Measurements from ENCODE around the gene GABBR2. TPM values are rescaled to one million over a fixed set of nuclear protein-coding genes. Genes with fewer than 3 reads are reported as not detected.

Gene GABBR2
- total RNA-seq, 1 experiment from 2014 or later, result 6.3 TPM

DNA sequence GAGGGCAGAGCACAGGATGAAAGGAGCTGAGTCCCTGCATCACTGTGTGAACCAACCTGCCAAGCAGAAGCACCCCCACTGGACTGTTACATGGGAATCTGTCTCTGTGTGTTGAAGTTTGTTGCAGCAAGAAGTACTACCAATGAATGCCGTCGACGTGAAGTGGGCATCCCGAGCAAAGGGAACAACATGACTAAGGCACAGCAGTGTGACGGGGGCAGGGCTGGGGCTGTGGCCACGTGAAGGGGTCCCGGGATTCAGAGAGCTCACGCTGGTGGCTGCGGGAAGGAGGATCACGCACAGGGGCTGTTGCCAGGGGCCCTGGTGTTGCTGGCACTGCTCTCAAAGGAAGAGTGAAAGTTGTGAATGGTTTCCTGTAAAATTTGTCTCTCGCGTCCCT is 27.5 kb upstream of the GABBR2 start:
- ATAC-seq, result no peak
- in situ Hi-C loops (cut with HindIII; ENCODE audit: low pct_unique_long_range_greater_than_20kb, low sequenced_read_pairs) (no loop called here), intact Hi-C loops (cut with micrococcal nuclease; ENCODE audit: unreplicated experiment) (no loop called here)
- H3K4me1 ChIP-seq (ENCODE audit: control insufficient read depth, insufficient read depth, low read length), result no peaks in the 10 kb centered on the region
- no peak for DNase-seq (ENCODE audit: low read depth, low spot score)
- CTCF ChIA-PET, result no interaction called here
- no peak overlapping the region for H3K27ac ChIP-seq (ENCODE audit: low read length)
- POLR2A ChIA-PET, result no interaction called here
- no peak overlapping the region for H3K4me3 ChIP-seq (ENCODE audit: low read depth in 2 of 2, low read length in 2 of 2)
- TF ChIP-seq, protein P1, sequence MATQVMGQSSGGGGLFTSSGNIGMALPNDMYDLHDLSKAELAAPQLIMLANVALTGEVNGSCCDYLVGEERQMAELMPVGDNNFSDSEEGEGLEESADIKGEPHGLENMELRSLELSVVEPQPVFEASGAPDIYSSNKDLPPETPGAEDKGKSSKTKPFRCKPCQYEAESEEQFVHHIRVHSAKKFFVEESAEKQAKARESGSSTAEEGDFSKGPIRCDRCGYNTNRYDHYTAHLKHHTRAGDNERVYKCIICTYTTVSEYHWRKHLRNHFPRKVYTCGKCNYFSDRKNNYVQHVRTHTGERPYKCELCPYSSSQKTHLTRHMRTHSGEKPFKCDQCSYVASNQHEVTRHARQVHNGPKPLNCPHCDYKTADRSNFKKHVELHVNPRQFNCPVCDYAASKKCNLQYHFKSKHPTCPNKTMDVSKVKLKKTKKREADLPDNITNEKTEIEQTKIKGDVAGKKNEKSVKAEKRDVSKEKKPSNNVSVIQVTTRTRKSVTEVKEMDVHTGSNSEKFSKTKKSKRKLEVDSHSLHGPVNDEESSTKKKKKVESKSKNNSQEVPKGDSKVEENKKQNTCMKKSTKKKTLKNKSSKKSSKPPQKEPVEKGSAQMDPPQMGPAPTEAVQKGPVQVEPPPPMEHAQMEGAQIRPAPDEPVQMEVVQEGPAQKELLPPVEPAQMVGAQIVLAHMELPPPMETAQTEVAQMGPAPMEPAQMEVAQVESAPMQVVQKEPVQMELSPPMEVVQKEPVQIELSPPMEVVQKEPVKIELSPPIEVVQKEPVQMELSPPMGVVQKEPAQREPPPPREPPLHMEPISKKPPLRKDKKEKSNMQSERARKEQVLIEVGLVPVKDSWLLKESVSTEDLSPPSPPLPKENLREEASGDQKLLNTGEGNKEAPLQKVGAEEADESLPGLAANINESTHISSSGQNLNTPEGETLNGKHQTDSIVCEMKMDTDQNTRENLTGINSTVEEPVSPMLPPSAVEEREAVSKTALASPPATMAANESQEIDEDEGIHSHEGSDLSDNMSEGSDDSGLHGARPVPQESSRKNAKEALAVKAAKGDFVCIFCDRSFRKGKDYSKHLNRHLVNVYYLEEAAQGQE (IDR thresholded peaks at IDR 0.05; ENCODE audit: insufficient read depth in 1 of 2, low read depth in 2 of 2, low read length in 1 of 2), result no peak
- H3K9me3 ChIP-seq (ENCODE audit: control insufficient read depth, insufficient read depth, low read depth, low read length), result no peaks in the 10 kb centered on the region
- no peaks in the 10 kb centered on the region for H3K27me3 ChIP-seq (ENCODE audit: control insufficient read depth, insufficient read depth, low read length)
- no TSS peak for BruUV-seq (replicated peaks)
- H3K36me3 ChIP-seq (ENCODE audit: control insufficient read depth, insufficient read depth, low read length), result no peaks in the 10 kb centered on the region

DNA sequence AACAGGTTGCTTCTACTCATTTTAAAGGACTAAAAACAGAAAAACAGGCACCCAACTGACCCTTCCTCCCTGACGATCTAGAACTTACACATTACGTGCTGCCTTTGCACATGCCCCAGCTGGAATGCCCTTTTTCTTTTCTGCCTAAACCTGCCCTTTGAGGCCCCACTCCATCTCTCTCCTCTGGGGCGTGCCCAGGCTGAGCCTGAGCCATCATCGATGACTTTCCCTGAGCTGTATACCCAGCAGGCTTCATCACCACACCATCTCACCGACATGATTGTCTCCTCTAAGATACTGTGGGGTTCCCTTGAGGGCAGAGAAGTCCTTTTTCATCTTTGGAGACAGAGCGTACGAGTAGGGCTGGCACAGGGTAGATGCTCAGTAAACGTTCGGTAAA is 24.1 kb upstream of the GABBR2 start:
- ATAC-seq (no peak), DNase-seq (ENCODE audit: low read depth, low spot score) (no peak)
- ChIA-PET POLR2A (no interaction called here), CTCF (no interaction called here)
- no peaks in the 10 kb centered on the region for H3K9me3 ChIP-seq (ENCODE audit: control insufficient read depth, insufficient read depth, low read depth, low read length)
- H3K4me1 ChIP-seq (ENCODE audit: control insufficient read depth, insufficient read depth, low read length), result no peaks in the 10 kb centered on the region
- BruUV-seq (replicated peaks), result no TSS peak
- H3K27ac ChIP-seq (ENCODE audit: low read length), result no peak overlapping the region
- H3K27me3 ChIP-seq (ENCODE audit: control insufficient read depth, insufficient read depth, low read length), result no peaks in the 10 kb centered on the region
- intact Hi-C loops (cut with micrococcal nuclease; ENCODE audit: unreplicated experiment) (no loop called here), in situ Hi-C loops (cut with HindIII; ENCODE audit: low pct_unique_long_range_greater_than_20kb, low sequenced_read_pairs) (no loop called here)
- H3K36me3 ChIP-seq (ENCODE audit: control insufficient read depth, insufficient read depth, low read length), result no peaks in the 10 kb centered on the region
- no peak for TF ChIP-seq SIN3A (IDR thresholded peaks at IDR 0.05; ENCODE audit: borderline replicate concordance, insufficient read depth, low read depth, low read length)
- H3K4me3 ChIP-seq (ENCODE audit: low read depth in 2 of 2, low read length in 2 of 2), result no peak overlapping the region

DNA sequence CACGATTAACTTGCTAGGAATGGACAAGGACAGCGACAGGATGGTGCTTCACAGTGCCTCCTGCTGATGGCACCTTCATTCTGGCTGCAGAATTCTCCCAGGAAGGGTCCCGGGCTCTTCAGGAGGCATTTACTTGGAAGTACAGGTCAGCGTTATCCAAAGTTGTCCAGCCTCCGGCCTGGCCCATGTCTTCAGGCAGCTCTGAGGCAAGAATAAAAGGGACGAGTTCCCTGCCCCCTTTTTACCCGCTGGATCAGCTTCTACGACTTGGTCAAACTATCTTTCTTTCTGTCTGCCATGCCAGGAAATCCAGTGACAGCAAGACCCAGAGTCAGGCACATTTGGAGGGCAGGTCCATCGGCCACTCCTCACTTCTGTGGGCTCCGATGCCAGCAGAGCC is 23.4 kb upstream of the GABBR2 start:
- Histone ChIP-seq H3K27ac (ENCODE audit: low read length) (no peak overlapping the region), H3K27me3 (ENCODE audit: control insufficient read depth, insufficient read depth, low read length) (no peaks in the 10 kb centered on the region), H3K9me3 (ENCODE audit: control insufficient read depth, insufficient read depth, low read depth, low read length) (no peaks in the 10 kb centered on the region), H3K36me3 (ENCODE audit: control insufficient read depth, insufficient read depth, low read length) (no peaks in the 10 kb centered on the region), H3K4me3 (ENCODE audit: low read depth in 2 of 2, low read length in 2 of 2) (no peak overlapping the region), H3K4me1 (ENCODE audit: control insufficient read depth, insufficient read depth, low read length) (no peaks in the 10 kb centered on the region)
- BruUV-seq (replicated peaks), result no TSS peak
- intact Hi-C loops (cut with micrococcal nuclease; ENCODE audit: unreplicated experiment) (no loop called here), in situ Hi-C loops (cut with HindIII; ENCODE audit: low pct_unique_long_range_greater_than_20kb, low sequenced_read_pairs) (no loop called here)
- CTCF ChIA-PET, result no interaction called here
- DNase-seq (ENCODE audit: low read depth, low spot score) (no peak), ATAC-seq (no peak)
- TF ChIP-seq POLR2AphosphoS5 (IDR thresholded peaks at IDR 0.05; ENCODE audit: low read depth, low read length) (no peak), SIN3A (IDR thresholded peaks at IDR 0.05; ENCODE audit: borderline replicate concordance, insufficient read depth, low read depth, low read length) (no peak), TCF7L2 (IDR thresholded peaks at IDR 0.05; ENCODE audit: low read depth, low read length) (no peak)
- TF ChIP-seq, protein P1 (IDR thresholded peaks at IDR 0.05; ENCODE audit: insufficient read depth in 1 of 2, low read depth in 2 of 2, low read length in 1 of 2), result no peak
- TF ChIP-seq, protein P2, sequence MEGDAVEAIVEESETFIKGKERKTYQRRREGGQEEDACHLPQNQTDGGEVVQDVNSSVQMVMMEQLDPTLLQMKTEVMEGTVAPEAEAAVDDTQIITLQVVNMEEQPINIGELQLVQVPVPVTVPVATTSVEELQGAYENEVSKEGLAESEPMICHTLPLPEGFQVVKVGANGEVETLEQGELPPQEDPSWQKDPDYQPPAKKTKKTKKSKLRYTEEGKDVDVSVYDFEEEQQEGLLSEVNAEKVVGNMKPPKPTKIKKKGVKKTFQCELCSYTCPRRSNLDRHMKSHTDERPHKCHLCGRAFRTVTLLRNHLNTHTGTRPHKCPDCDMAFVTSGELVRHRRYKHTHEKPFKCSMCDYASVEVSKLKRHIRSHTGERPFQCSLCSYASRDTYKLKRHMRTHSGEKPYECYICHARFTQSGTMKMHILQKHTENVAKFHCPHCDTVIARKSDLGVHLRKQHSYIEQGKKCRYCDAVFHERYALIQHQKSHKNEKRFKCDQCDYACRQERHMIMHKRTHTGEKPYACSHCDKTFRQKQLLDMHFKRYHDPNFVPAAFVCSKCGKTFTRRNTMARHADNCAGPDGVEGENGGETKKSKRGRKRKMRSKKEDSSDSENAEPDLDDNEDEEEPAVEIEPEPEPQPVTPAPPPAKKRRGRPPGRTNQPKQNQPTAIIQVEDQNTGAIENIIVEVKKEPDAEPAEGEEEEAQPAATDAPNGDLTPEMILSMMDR (IDR thresholded peaks at IDR 0.05), result no peak
- POLR2A ChIA-PET, result no interaction called here
